Measurements from ENCODE around the gene MEF2A.

The MEF2A gene

GRCh38 chr15:99547517-99547916 is 18.3 kb upstream of the MEF2A start:
- Histone ChIP-seq H3K4me3 (ENCODE audit: low read length) (no peak overlapping the region), H3K27me3 (ENCODE audit: insufficient read depth, low read length) (no peaks in the 10 kb centered on the region), H3K36me3 (ENCODE audit: insufficient read depth, low read depth, low read length) (no peaks in the 10 kb centered on the region), H3K27ac (ENCODE audit: low read length) (no peak overlapping the region), H3K9ac (ENCODE audit: low read depth, low read length) (no peak overlapping the region), H3K9me3 (ENCODE audit: insufficient read depth, low read depth, low read length) (no peaks in the 10 kb centered on the region), H3K4me1 (ENCODE audit: insufficient read depth, low read length) (no peaks in the 10 kb centered on the region)

- no peak overlapping the region for H3K27ac ChIP-seq (ENCODE audit: low read length)
- no peak overlapping the region for H3K4me3 ChIP-seq (ENCODE audit: low read length)
- H3K9ac ChIP-seq (ENCODE audit: low read depth, low read length), result no peak overlapping the region
- H3K27me3 ChIP-seq (ENCODE audit: insufficient read depth, low read length), result no peaks in the 10 kb centered on the region
- H3K9me3 ChIP-seq (ENCODE audit: insufficient read depth, low read depth, low read length), result no peaks in the 10 kb centered on the region
- H3K36me3 ChIP-seq (ENCODE audit: insufficient read depth, low read depth, low read length), result no peaks in the 10 kb centered on the region
- no peaks in the 10 kb centered on the region for H3K4me1 ChIP-seq (ENCODE audit: insufficient read depth, low read length)
Observed at GRCh38 chr15:99550077-99550476, 15.7 kb upstream of the MEF2A start.

GRCh38 chr15:99552111-99552510 is 13.7 kb upstream of the MEF2A start:
- Histone ChIP-seq H3K27me3 (ENCODE audit: insufficient read depth, low read length) (no peaks in the 10 kb centered on the region), H3K4me3 (ENCODE audit: low read length) (no peak overlapping the region), H3K27ac (ENCODE audit: low read length) (no peak overlapping the region), H3K4me1 (ENCODE audit: insufficient read depth, low read length) (no peaks in the 10 kb centered on the region), H3K36me3 (ENCODE audit: insufficient read depth, low read depth, low read length) (no peaks in the 10 kb centered on the region), H3K9me3 (ENCODE audit: insufficient read depth, low read depth, low read length) (no peaks in the 10 kb centered on the region), H3K9ac (ENCODE audit: low read depth, low read length) (no peak overlapping the region)

- Histone ChIP-seq H3K9ac (ENCODE audit: low read depth, low read length) (no peak overlapping the region), H3K9me3 (ENCODE audit: insufficient read depth, low read depth, low read length) (no peaks in the 10 kb centered on the region), H3K4me1 (ENCODE audit: insufficient read depth, low read length) (no peaks in the 10 kb centered on the region), H3K4me3 (ENCODE audit: low read length) (no peak overlapping the region), H3K27me3 (ENCODE audit: insufficient read depth, low read length) (no peaks in the 10 kb centered on the region), H3K36me3 (ENCODE audit: insufficient read depth, low read depth, low read length) (no peaks in the 10 kb centered on the region), H3K27ac (ENCODE audit: low read length) (no peak overlapping the region)
Observed at GRCh38 chr15:99554880-99555488, 10.8 kb upstream of the MEF2A start.

GRCh38 chr15:99556011-99556410 is 9.8 kb upstream of the MEF2A start:
- no peaks in the 10 kb centered on the region for H3K4me1 ChIP-seq (ENCODE audit: insufficient read depth, low read length)
- H3K27me3 ChIP-seq (ENCODE audit: insufficient read depth, low read length), result no peaks in the 10 kb centered on the region
- no peaks in the 10 kb centered on the region for H3K36me3 ChIP-seq (ENCODE audit: insufficient read depth, low read depth, low read length)
- H3K9ac ChIP-seq (ENCODE audit: low read depth, low read length), result no peak overlapping the region
- H3K4me3 ChIP-seq (ENCODE audit: low read length), result no peak overlapping the region
- H3K27ac ChIP-seq (ENCODE audit: low read length), result no peak overlapping the region
- H3K9me3 ChIP-seq (ENCODE audit: insufficient read depth, low read depth, low read length), result no peaks in the 10 kb centered on the region

GRCh38 chr15:99556578-99556977 is 9.2 kb upstream of the MEF2A start:
- no peaks in the 10 kb centered on the region for H3K4me1 ChIP-seq (ENCODE audit: insufficient read depth, low read length)
- H3K27ac ChIP-seq (ENCODE audit: low read length), result no peak overlapping the region
- H3K9me3 ChIP-seq (ENCODE audit: insufficient read depth, low read depth, low read length), result no peaks in the 10 kb centered on the region
- H3K27me3 ChIP-seq (ENCODE audit: insufficient read depth, low read length), result no peaks in the 10 kb centered on the region
- no peak overlapping the region for H3K9ac ChIP-seq (ENCODE audit: low read depth, low read length)
- H3K4me3 ChIP-seq (ENCODE audit: low read length), result no peak overlapping the region
- no peaks in the 10 kb centered on the region for H3K36me3 ChIP-seq (ENCODE audit: insufficient read depth, low read depth, low read length)

GRCh38 chr15:99558084-99558483 is 7.7 kb upstream of the MEF2A start:
- Histone ChIP-seq H3K36me3 (ENCODE audit: insufficient read depth, low read depth, low read length) (no peaks in the 10 kb centered on the region), H3K4me3 (ENCODE audit: low read length) (no peak overlapping the region), H3K27me3 (ENCODE audit: insufficient read depth, low read length) (no peaks in the 10 kb centered on the region; the same call in 1 of the 2 replicates)

GRCh38 chr15:99558571-99558970 is 7.2 kb upstream of the MEF2A start:
- no peaks in the 10 kb centered on the region for H3K9me3 ChIP-seq (ENCODE audit: insufficient read depth, low read depth, low read length)
- no peak overlapping the region for H3K9ac ChIP-seq (ENCODE audit: low read depth, low read length)
- peaks cover 7% of the 10 kb centered on the region; the same call in 1 of the 2 replicates for H3K4me1 ChIP-seq (ENCODE audit: insufficient read depth, low read length)
- no peaks in the 10 kb centered on the region; the same call in 1 of the 2 replicates for H3K27me3 ChIP-seq (ENCODE audit: insufficient read depth, low read length)
- H3K36me3 ChIP-seq (ENCODE audit: insufficient read depth, low read depth, low read length), result no peaks in the 10 kb centered on the region
- H3K4me3 ChIP-seq (ENCODE audit: low read length), result no peak overlapping the region
- no peak overlapping the region for H3K27ac ChIP-seq (ENCODE audit: low read length)

More at GRCh38 chr15:99558084-99558483, 7.7 kb upstream of the MEF2A start:
- H3K27ac ChIP-seq (ENCODE audit: low read length), result no peak overlapping the region
- H3K4me1 ChIP-seq (ENCODE audit: insufficient read depth, low read length), result peaks cover 2% of the 10 kb centered on the region; the same call in 1 of the 2 replicates
- H3K9ac ChIP-seq (ENCODE audit: low read depth, low read length), result no peak overlapping the region
- H3K9me3 ChIP-seq (ENCODE audit: insufficient read depth, low read depth, low read length), result no peaks in the 10 kb centered on the region

- Histone ChIP-seq H3K27ac (ENCODE audit: low read length) (no peak overlapping the region), H3K27me3 (ENCODE audit: insufficient read depth, low read length) (no peaks in the 10 kb centered on the region; the same call in 1 of the 2 replicates), H3K36me3 (ENCODE audit: insufficient read depth, low read depth, low read length) (no peaks in the 10 kb centered on the region), H3K9me3 (ENCODE audit: insufficient read depth, low read depth, low read length) (no peaks in the 10 kb centered on the region), H3K4me3 (ENCODE audit: low read length) (no peak overlapping the region), H3K4me1 (ENCODE audit: insufficient read depth, low read length) (peaks cover 16% of the 10 kb centered on the region; the same call in 1 of the 2 replicates), H3K9ac (ENCODE audit: low read depth, low read length) (no peak overlapping the region)
Observed at GRCh38 chr15:99561476-99562230, 4.1 kb upstream of the MEF2A start.

- Histone ChIP-seq H3K27me3 (ENCODE audit: insufficient read depth, low read length) (no peaks in the 10 kb centered on the region; the same call in 1 of the 2 replicates), H3K9me3 (ENCODE audit: insufficient read depth, low read depth, low read length) (no peaks in the 10 kb centered on the region), H3K4me3 (ENCODE audit: low read length) (no peak overlapping the region), H3K9ac (ENCODE audit: low read depth, low read length) (no peak overlapping the region), H3K4me1 (ENCODE audit: insufficient read depth, low read length) (peaks cover 19% of the 10 kb centered on the region; the same call in 1 of the 2 replicates), H3K36me3 (ENCODE audit: insufficient read depth, low read depth, low read length) (no peaks in the 10 kb centered on the region), H3K27ac (ENCODE audit: low read length) (no peak overlapping the region)
Observed at GRCh38 chr15:99562238-99562637, 3.5 kb upstream of the MEF2A start.

- Histone ChIP-seq H3K4me3 (ENCODE audit: low read length) (peak overlapping the region; percentile 64), H3K27me3 (ENCODE audit: insufficient read depth, low read length) (no peaks in the 10 kb centered on the region; the same call in 1 of the 2 replicates), H3K9ac (ENCODE audit: low read depth, low read length) (peak overlapping the region; percentile 55; the same call in 1 of the 2 replicates), H3K27ac (ENCODE audit: low read length) (no peak overlapping the region), H3K4me1 (ENCODE audit: insufficient read depth, low read length) (peaks cover 32% of the 10 kb centered on the region), H3K9me3 (ENCODE audit: insufficient read depth, low read depth, low read length) (no peaks in the 10 kb centered on the region), H3K36me3 (ENCODE audit: insufficient read depth, low read depth, low read length) (no peaks in the 10 kb centered on the region)
Observed at GRCh38 chr15:99564221-99565048, 1.3 kb upstream of the MEF2A start.
